Measurements from ENCODE around the gene SLC52A3.

SLC52A3 gene

DNA sequence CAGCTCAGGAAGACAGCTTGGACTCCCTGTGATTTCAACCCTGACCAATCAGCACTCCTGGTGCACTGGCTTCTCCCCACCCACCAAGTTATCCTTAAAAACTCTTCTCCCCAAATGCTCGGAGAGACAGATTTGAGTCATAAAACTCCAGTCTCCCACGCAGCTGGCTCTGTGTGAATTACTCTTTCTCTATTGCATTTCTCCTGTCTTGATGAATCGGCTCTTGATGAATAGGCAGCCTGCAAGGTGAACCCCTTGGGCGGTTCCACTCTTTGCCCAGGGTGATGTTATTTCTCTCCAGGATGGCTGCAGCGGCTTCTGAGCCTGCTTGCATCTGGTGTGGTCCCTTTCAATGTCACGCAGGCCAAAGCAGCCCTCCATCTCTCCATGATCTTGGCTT, 12.4 kb downstream of the SLC52A3 start:
- Mint-ChIP-seq H3K27me3 (peaks cover 12% of the 10 kb centered on the region), H3K27ac (no peak overlapping the region)
- CTCF ChIA-PET = interaction anchor here (1.1 kb wide), 1 partner anchor 13 kb away, joined by 3 read pairs; the partner anchor contains the start of gene SLC52A3

DNA sequence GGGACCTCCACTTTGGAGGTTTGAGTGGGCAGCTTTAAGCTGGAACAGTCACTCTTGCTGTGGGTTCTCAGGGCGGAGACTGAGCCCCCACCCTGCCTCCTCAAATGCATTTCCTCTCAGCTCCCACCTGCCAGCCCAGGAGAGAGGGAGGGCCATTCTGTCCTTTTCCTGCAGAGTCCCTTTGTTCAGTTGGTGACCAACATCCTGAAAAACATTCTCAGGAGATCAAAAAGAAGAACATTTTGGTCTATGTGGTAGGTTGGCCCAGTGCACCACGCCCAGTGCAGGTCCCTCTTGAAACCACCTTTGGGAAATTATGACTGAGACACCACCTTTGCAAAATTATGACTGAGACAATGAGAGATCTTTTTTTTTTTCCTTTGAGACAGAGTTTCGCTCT, 13.4 kb downstream of the SLC52A3 start:
- DNase-seq = no peak
- peaks cover 13% of the 10 kb centered on the region for H3K27me3 Mint-ChIP-seq
- H3K27ac Mint-ChIP-seq = no peak overlapping the region
- H3K4me1 Mint-ChIP-seq = peaks cover 21% of the 10 kb centered on the region
- H3K4me3 Mint-ChIP-seq = no peak overlapping the region
- H3K9me3 Mint-ChIP-seq = no peaks in the 10 kb centered on the region
- H3K36me3 Mint-ChIP-seq = no peaks in the 10 kb centered on the region
- CTCF ChIA-PET = no interaction called here

More for the DNA sequence above, 12.4 kb downstream of the SLC52A3 start:
- Mint-ChIP-seq H3K4me3 (no peak overlapping the region), H3K4me1 (peaks cover 21% of the 10 kb centered on the region), H3K36me3 (no peaks in the 10 kb centered on the region), H3K9me3 (no peaks in the 10 kb centered on the region)
- no peak for DNase-seq

GRCh38 chr20:753897-754635, 14.2 kb downstream of the SLC52A3 start:
- no peaks in the 10 kb centered on the region for H3K9me3 Mint-ChIP-seq
- H3K27ac Mint-ChIP-seq = no peak overlapping the region
- H3K4me1 Mint-ChIP-seq = peaks cover 21% of the 10 kb centered on the region
- CTCF ChIA-PET = interaction anchor here (0.8 kb wide), 1 partner anchor 15 kb away, joined by 3 read pairs; no protein-coding TSS in a partner anchor
- no peaks in the 10 kb centered on the region for H3K36me3 Mint-ChIP-seq
- H3K27me3 Mint-ChIP-seq = peaks cover 12% of the 10 kb centered on the region
- no peak for DNase-seq
- no peak overlapping the region for H3K4me3 Mint-ChIP-seq

DNA sequence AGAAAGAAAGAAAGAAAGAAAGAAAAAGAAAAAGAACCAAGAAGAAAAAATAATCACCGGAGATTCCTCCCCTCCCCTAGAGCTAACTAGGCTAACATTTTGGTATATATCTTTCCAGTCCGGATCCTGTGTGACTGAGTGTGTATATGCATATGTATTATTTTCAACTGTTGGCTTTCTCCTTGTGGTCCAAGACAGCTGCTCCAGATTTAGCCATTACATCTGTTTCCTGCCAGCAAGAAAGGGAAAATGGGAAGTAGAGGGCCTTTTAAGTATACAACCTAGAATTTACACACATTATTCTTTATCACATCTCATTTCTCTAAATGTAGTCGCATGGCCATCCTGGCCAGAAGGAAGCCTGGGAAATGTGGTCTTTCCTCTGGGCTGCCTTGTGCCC, 15.2 kb downstream of the SLC52A3 start:
- Mint-ChIP-seq H3K27me3 (peaks cover 12% of the 10 kb centered on the region), H3K4me1 (peaks cover 21% of the 10 kb centered on the region), H3K36me3 (no peaks in the 10 kb centered on the region), H3K9me3 (no peaks in the 10 kb centered on the region), H3K27ac (no peak overlapping the region), H3K4me3 (no peak overlapping the region)
- DNase-seq = no peak
- CTCF ChIA-PET = no interaction called here

- no peak for DNase-seq
- Mint-ChIP-seq H3K4me3 (no peak overlapping the region), H3K27me3 (peaks cover 12% of the 10 kb centered on the region), H3K4me1 (peaks cover 15% of the 10 kb centered on the region), H3K27ac (no peak overlapping the region), H3K36me3 (no peaks in the 10 kb centered on the region), H3K9me3 (no peaks in the 10 kb centered on the region)
- CTCF ChIA-PET = no interaction called here
Measured at GRCh38 chr20:752291-752690, 16.0 kb downstream of the SLC52A3 start.

GRCh38 chr20:751761-752160, 16.5 kb downstream of the SLC52A3 start:
- no peaks in the 10 kb centered on the region for H3K9me3 Mint-ChIP-seq
- H3K4me3 Mint-ChIP-seq = no peak overlapping the region
- H3K36me3 Mint-ChIP-seq = no peaks in the 10 kb centered on the region
- peaks cover 12% of the 10 kb centered on the region for H3K27me3 Mint-ChIP-seq
- H3K4me1 Mint-ChIP-seq = peaks cover 14% of the 10 kb centered on the region
- no peak overlapping the region for H3K27ac Mint-ChIP-seq
- CTCF ChIA-PET = no interaction called here
- DNase-seq = no peak

GRCh38 chr20:750801-751200, 17.5 kb downstream of the SLC52A3 start:
- no peak overlapping the region for H3K4me3 Mint-ChIP-seq
- H3K9me3 Mint-ChIP-seq = peaks cover 4% of the 10 kb centered on the region
- no peak overlapping the region for H3K27ac Mint-ChIP-seq
- CTCF ChIA-PET = no interaction called here
- peaks cover 11% of the 10 kb centered on the region for H3K4me1 Mint-ChIP-seq
- DNase-seq = no peak
- peaks cover 12% of the 10 kb centered on the region for H3K27me3 Mint-ChIP-seq
- no peaks in the 10 kb centered on the region for H3K36me3 Mint-ChIP-seq

DNA sequence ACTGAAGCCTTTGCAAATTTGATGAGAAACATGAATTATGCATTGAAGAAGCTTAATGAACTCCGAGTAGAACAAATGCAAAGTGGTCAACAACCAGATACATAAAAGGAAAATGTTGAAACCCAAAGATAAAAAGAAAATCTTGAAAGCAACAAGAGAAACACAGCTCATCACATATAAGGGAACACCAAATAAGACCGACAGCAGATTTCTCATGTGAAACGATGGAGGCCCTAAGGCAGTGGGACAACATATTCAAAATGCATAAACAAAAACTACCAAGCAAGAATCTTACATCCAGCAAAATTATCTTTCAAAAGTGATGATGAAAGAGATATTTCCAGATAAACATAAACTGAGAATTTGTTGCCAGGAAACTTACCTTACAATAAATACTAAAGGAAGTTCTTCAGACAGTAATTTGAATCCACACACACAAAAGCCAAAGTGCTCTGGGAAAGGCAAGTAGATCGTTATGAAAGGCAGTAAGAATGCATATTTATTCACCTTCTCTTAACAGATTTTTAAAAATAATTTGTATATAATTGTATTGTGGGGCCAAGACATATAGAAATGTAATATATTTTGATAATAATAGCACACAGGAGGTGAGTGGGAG, 22.5 kb downstream of the SLC52A3 start:
- Mint-ChIP-seq H3K27me3 (peaks cover 20% of the 10 kb centered on the region), H3K36me3 (peaks cover 4% of the 10 kb centered on the region), H3K9me3 (peaks cover 18% of the 10 kb centered on the region), H3K4me3 (no peak overlapping the region), H3K27ac (no peak overlapping the region), H3K4me1 (no peaks in the 10 kb centered on the region)
- CTCF ChIA-PET = no interaction called here
- no peak for DNase-seq

GRCh38 chr20:742156-742555, 26.1 kb downstream of the SLC52A3 start:
- Mint-ChIP-seq H3K27ac (no peak overlapping the region), H3K27me3 (peaks cover 18% of the 10 kb centered on the region), H3K9me3 (peaks cover 18% of the 10 kb centered on the region), H3K4me1 (no peaks in the 10 kb centered on the region), H3K36me3 (peaks cover 4% of the 10 kb centered on the region), H3K4me3 (no peak overlapping the region)
- CTCF ChIA-PET = interaction anchor here (0.6 to 1.0 kb wide), 3 partner anchors 8 to 75 kb away, joined by 3 read pairs; no protein-coding TSS in a partner anchor
- no peak for DNase-seq

DNA sequence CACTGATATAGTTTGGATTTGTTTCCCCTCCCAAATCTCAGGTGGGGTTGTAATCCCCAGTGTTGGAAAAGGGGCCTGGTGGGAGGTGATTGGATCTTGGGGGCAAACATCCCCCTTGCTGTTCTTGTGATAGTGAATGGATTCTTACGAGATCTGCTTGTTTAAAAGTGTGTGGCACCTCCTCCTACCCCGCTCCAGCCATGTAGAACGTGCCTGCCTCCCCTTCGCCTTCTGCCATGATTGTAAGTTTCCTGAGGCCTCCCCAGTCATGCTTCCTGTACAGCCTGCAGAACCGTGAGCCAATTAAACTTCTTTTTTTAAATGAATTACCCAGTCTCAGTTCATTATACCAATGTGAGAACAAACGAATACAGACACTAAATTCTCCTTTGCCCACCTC, 26.7 kb downstream of the SLC52A3 start:
- CTCF ChIA-PET = interaction anchor here (1.0 kb wide), 2 partner anchors 8 to 74 kb away, joined by 3 read pairs; no protein-coding TSS in a partner anchor
- no peaks in the 10 kb centered on the region for H3K4me1 Mint-ChIP-seq

GRCh38 chr20:740162-740561, 28.1 kb downstream of the SLC52A3 start:
- no peaks in the 10 kb centered on the region for H3K4me1 Mint-ChIP-seq
- no peak overlapping the region for H3K4me3 Mint-ChIP-seq
- DNase-seq = no peak
- no peak overlapping the region for H3K27ac Mint-ChIP-seq
- peaks cover 23% of the 10 kb centered on the region for H3K27me3 Mint-ChIP-seq
- CTCF ChIA-PET = interaction anchor here (1.0 to 2.5 kb wide), 3 partner anchors 12 to 95 kb away, joined by 3 to 9 read pairs (median 5); no protein-coding TSS in a partner anchor
- peaks cover 1% of the 10 kb centered on the region for H3K36me3 Mint-ChIP-seq
- H3K9me3 Mint-ChIP-seq = peaks cover 8% of the 10 kb centered on the region

More for the DNA sequence above, 26.7 kb downstream of the SLC52A3 start:
- no peak for DNase-seq
- no peak overlapping the region for H3K4me3 Mint-ChIP-seq
- peaks cover 4% of the 10 kb centered on the region for H3K36me3 Mint-ChIP-seq
- peaks cover 23% of the 10 kb centered on the region for H3K27me3 Mint-ChIP-seq
- H3K27ac Mint-ChIP-seq = no peak overlapping the region
- peaks cover 18% of the 10 kb centered on the region for H3K9me3 Mint-ChIP-seq

DNA sequence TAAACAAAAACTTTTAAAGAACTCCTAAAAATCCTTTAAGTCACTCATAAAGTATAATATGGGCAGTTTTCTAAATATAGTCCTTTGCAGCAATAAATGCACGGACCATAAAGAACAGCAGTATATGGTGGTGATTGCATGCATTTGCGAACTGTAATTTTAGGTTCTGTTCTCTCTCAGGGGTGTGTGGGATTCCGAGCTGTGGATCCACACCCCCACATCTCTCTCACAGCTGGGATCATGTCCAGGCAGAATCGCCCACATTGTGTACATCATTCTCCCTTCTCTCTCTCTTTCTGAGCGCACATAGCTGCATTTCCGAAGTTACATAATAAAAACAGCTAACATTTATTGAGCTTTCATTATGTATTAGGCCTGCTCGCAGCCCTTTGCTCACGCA, 28.6 kb downstream of the SLC52A3 start:
- CTCF ChIA-PET = interaction anchor here (0.8 to 2.5 kb wide), 6 partner anchors 11 to 177 kb away, joined by 3 to 9 read pairs (median 6); no protein-coding TSS in a partner anchor
- H3K27me3 Mint-ChIP-seq = peaks cover 23% of the 10 kb centered on the region
- H3K4me3 Mint-ChIP-seq = no peak overlapping the region
- no peaks in the 10 kb centered on the region for H3K4me1 Mint-ChIP-seq
- no peak overlapping the region for H3K27ac Mint-ChIP-seq
- H3K36me3 Mint-ChIP-seq = no peaks in the 10 kb centered on the region
- DNase-seq = no peak
- H3K9me3 Mint-ChIP-seq = peaks cover 5% of the 10 kb centered on the region

- Mint-ChIP-seq H3K9me3 (no peaks in the 10 kb centered on the region), H3K4me1 (no peaks in the 10 kb centered on the region), H3K36me3 (no peaks in the 10 kb centered on the region), H3K27ac (no peak overlapping the region), H3K4me3 (no peak overlapping the region), H3K27me3 (peaks cover 39% of the 10 kb centered on the region)
- no peak for DNase-seq
- CTCF ChIA-PET = interaction anchor here (1.3 kb wide), 1 partner anchor 8 kb away, joined by 3 read pairs; no protein-coding TSS in a partner anchor
Measured at GRCh38 chr20:733861-734260, 34.4 kb downstream of the SLC52A3 start.

DNA sequence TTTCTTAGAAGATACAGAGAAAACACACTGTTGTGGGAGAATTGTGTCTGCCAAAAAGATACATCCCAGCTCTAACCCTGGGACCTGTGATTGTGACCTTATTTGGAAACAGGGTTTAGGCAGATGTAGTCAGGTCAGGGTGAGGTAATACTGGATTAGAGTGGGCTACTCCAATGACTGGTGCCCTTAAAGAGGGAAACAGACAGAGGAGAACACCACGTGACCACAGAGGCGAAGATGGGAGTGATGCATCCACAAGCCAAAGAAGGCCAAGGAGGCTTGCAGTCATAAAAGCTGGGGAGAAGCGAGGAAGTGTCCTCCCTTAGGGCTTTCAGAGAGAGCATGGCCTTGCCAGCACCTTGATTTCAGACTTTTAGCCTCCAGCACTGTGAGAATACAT, 35.6 kb downstream of the SLC52A3 start:
- Mint-ChIP-seq H3K27ac (no peak overlapping the region), H3K27me3 (peaks cover 49% of the 10 kb centered on the region)

More for the DNA sequence above, 35.6 kb downstream of the SLC52A3 start:
- H3K9me3 Mint-ChIP-seq = no peaks in the 10 kb centered on the region
- DNase-seq = no peak
- no peak overlapping the region for H3K4me3 Mint-ChIP-seq
- no peaks in the 10 kb centered on the region for H3K4me1 Mint-ChIP-seq
- H3K36me3 Mint-ChIP-seq = no peaks in the 10 kb centered on the region
- CTCF ChIA-PET = interaction anchor here (0.6 to 1.1 kb wide), 3 partner anchors 27 to 518 kb away, joined by 3 to 4 read pairs (median 3); no protein-coding TSS in a partner anchor

Measured in activated naive CD4-positive, alpha-beta T cell treated with anti-CD3 and anti-CD28 coated beads, Interleukin-2, amount 10 ng/mL, durations not matched to agents 7 days and 5 days (primary cell).